ENCODE measurements around the gene S100A7A.

DNA sequence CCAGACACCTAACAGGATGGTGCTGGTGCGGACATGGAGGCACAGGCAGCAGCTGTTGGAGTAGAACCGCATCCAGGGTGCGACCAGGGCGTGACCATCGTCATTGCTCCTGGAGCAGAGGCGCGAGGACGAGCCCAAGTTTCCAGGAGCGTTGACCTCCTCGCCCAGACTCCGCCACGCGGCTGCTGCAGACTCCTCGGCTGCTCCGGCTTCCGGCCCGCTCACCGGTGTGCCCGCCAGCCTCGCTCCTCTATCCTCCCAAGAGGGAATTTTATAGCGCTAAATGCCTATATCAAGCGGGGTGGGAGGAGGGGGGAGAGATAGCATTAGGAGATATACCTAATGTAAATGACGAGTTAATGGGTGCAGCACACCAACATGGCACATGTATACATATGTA is 35.6 kb upstream of the S100A7A start:
- TF ChIP-seq POLR2AphosphoS5 (IDR thresholded peaks at IDR 0.05; ENCODE audit: low read depth) = no peak
- no peak for TF ChIP-seq CTCF (IDR thresholded peaks at IDR 0.05; ENCODE audit: insufficient read depth, low read length)
- TF ChIP-seq GABPA (IDR thresholded peaks at IDR 0.05; ENCODE audit: low read depth) = no peak
- TF ChIP-seq REST (IDR thresholded peaks at IDR 0.05; ENCODE audit: insufficient replicate concordance, low read depth) = no peak
